B cell (primary cell): ENCODE data around the gene ABCF1. TPM values are rescaled to one million over a fixed set of nuclear protein-coding genes. Genes with fewer than 3 reads are reported as not detected.
"Not testable (repeated sequence)": the region's sequence is repeated elsewhere in the genome, so short reads cannot be mapped to it uniquely, and the experiment has no call there.

Source experiments
- ATAC-seq: fragments of 200-7000 bp; cut with Tn5 transposase; one replicate; pipeline ENCODE4 v1.10.0; 2021; ENCODE audit warnings: low read depth, mild to moderate bottlenecking, moderate number of reproducible peaks, moderate library complexity
- CTCF ChIA-PET: fragments of 350-600 bp; sonication (Branson Sonifier 250); formaldehyde crosslinking; loops from one replicate; lab custom pipeline; 2021; ENCODE audit warnings: antibody characterized with exemption, inconsistent platforms; lab: Charles Lee
- POLR2A ChIA-PET: fragments of 350-600 bp; sonication (Branson Sonifier 250); formaldehyde crosslinking; loops from one replicate; lab custom pipeline; 2021; ENCODE audit warnings: antibody characterized with exemption; lab: Charles Lee
- DNase-seq: peaks from one replicate; pipeline ENCODE4 v3.0.0; 2013
- H2AFZ ChIP-seq: 2 replicates; pipeline ENCODE4 v1.6.1; 2012; ENCODE audit warnings: mild to moderate bottlenecking, low read depth, low read length; ENCODE audit not compliant: insufficient read depth, poor library complexity, severe bottlenecking
- H3K27ac ChIP-seq, 2 donors: 1 replicate in 1 of 2; 2 replicates in 1 of 2; pipeline ENCODE4 v1.5.1; 2012 to 2013; ENCODE audit warnings: low read length in 2 of 2, mild to moderate bottlenecking in 2 of 2, moderate library complexity in 1 of 2
- H3K27me3 ChIP-seq, 4 experiments: fragments of 200-600 bp in 1 of 4; sonication (generic) in 1 of 4; replicated peaks in 1 of 4; 1 replicate in 2 of 4; 2 replicates in 2 of 4; pipeline versions ENCODE4 v1.6.1 to v1.7.0; 2013 to 2016; ENCODE audit warnings: low read length in 3 of 4, mild to moderate bottlenecking in 2 of 4, mixed read lengths in 1 of 4, moderate library complexity in 1 of 4; ENCODE audit not compliant: insufficient read depth in 4 of 4, control insufficient read depth in 3 of 4; ENCODE audit errors: control extremely low read depth in 1 of 4
- H3K36me3 ChIP-seq, 2 experiments: replicated peaks in 1 of 2; 1 replicate in 1 of 2; 2 replicates in 1 of 2; pipeline versions ENCODE4 v1.6.1 to v1.7.1; 2013; ENCODE audit warnings: low read length in 1 of 2; ENCODE audit not compliant: insufficient read depth in 2 of 2, control insufficient read depth in 1 of 2; ENCODE audit errors: control extremely low read depth in 1 of 2, extremely low read depth in 1 of 2
- H3K4me1 ChIP-seq, 2 donors: fragments of 200-600 bp in 1 of 2; sonication (generic) in 1 of 2; 1 replicate in 1 of 2; 2 replicates in 1 of 2; pipeline versions ENCODE4 v1.5.1 to v1.6.1; 2013 to 2017; ENCODE audit warnings: low read length in 2 of 2; ENCODE audit not compliant: control insufficient read depth in 2 of 2, insufficient read depth in 2 of 2
- H3K4me2 ChIP-seq: replicated peaks from 2 replicates; pipeline ENCODE3; 2012; ENCODE audit warnings: mild to moderate bottlenecking, low read depth, low read length; ENCODE audit not compliant: poor library complexity, severe bottlenecking
- H3K4me3 ChIP-seq, 5 experiments: fragments of 200-600 bp in 1 of 5; sonication (generic) in 1 of 5; 1 replicate in 3 of 5; 2 replicates in 2 of 5; pipeline versions ENCODE4 v1.5.1 to v1.7.0; 2011 to 2016; ENCODE audit warnings: low read length in 4 of 5, mild to moderate bottlenecking in 4 of 5, low read depth in 2 of 5, control low read depth in 1 of 5, moderate library complexity in 1 of 5; ENCODE audit not compliant: insufficient read depth in 1 of 5; ENCODE audit errors: control extremely low read depth in 1 of 5, extremely low read depth in 1 of 5
- H3K79me2 ChIP-seq: fragments of 200-600 bp; sonication (generic); one replicate; pipeline ENCODE4 v1.6.0; 2016; ENCODE audit warnings: low read length; ENCODE audit not compliant: control insufficient read depth, insufficient read depth
- H3K9ac ChIP-seq: fragments of 200-600 bp; sonication (generic); 2 replicates; pipeline ENCODE4 v1.6.1; 2017; ENCODE audit warnings: mild to moderate bottlenecking, low read length, moderate library complexity
- H3K9me3 ChIP-seq, 3 donors: one replicate each; pipeline versions ENCODE4 v1.6.1 to v1.7.1; 2013; ENCODE audit warnings: low read length in 2 of 3; ENCODE audit not compliant: control insufficient read depth in 2 of 3, insufficient read depth in 1 of 3; ENCODE audit errors: control extremely low read depth in 1 of 3
- H4K20me1 ChIP-seq: 2 replicates; pipeline ENCODE4 v1.6.0; 2012; ENCODE audit warnings: mild to moderate bottlenecking, low read length; ENCODE audit not compliant: insufficient read depth, control insufficient read depth, poor library complexity, severe bottlenecking
- H3K27ac Mint-ChIP-seq: one replicate; pipeline ENCODE4 v1.8.0; 2021; ENCODE audit warnings: mixed read lengths
- H3K27me3 Mint-ChIP-seq: one replicate; pipeline ENCODE4 v1.8.0; 2021; ENCODE audit warnings: mixed read lengths
- H3K4me1 Mint-ChIP-seq: one replicate; pipeline ENCODE4 v1.8.0; 2021; ENCODE audit warnings: mixed read lengths
- H3K4me3 Mint-ChIP-seq: one replicate; pipeline ENCODE4 v1.8.0; 2021; ENCODE audit warnings: mixed read lengths
- H3K9me3 Mint-ChIP-seq: one replicate; pipeline ENCODE4 v1.8.0; 2022; ENCODE audit warnings: mixed read lengths; ENCODE audit not compliant: insufficient read depth
- EZH2 ChIP-seq: IDR thresholded peaks from 2 replicates; pipeline ENCODE4 v1.6.1; 2012; ENCODE audit warnings: borderline replicate concordance, low read depth, mild to moderate bottlenecking, moderate library complexity, low read length; ENCODE audit not compliant: insufficient read depth, poor library complexity, severe bottlenecking
- WGBS: methylation state at CpG from one replicate; pipeline ENCODE4 v1.1.5; 2013; ENCODE audit warnings: missing lambda C conversion rate; ENCODE audit not compliant: insufficient coverage; 5-methylcytosine and 5-hydroxymethylcytosine counted together
- intact Hi-C: fragments of 100-400 bp; cut with micrococcal nuclease; formaldehyde crosslinking; loops from one replicate; pipeline ENCODE4 v1.10.0; 2022
- polyA minus RNA-seq: library from RNA; depleted of rRNA, polyadenylated mRNA; stranded (reverse); fragments of >200 nt; gene quantifications from 2 replicates; pipeline ENCODE4 v1.2.3, GENCODE V29; 2012
- polyA plus RNA-seq: library from polyadenylated mRNA; depleted of rRNA; stranded (reverse); fragments of >200 nt; gene quantifications from 2 replicates; pipeline ENCODE4 v1.2.3, GENCODE V29; 2012
- total RNA-seq, 2 donors: library from RNA; stranded (reverse); fragments of 120-200 nt in 1 of 2; gene quantifications; 1 replicate in 1 of 2; 2 replicates in 1 of 2; pipeline versions ENCODE4 v1.2.3 to v1.2.4, GENCODE V29; 2013 to 2022
- TF ChIP-seq, protein P1 (sequence below): fragments of 200-600 bp; IDR thresholded peaks from one replicate; pipeline ENCODE4 v1.8.0; 2022; ENCODE audit warnings: antibody characterized with exemption, mild to moderate bottlenecking

The ABCF1 gene
- total RNA-seq, result 60.9 and 63.7 TPM in 2 replicates
- total RNA-seq (2013), result 39.4 TPM
- polyA plus RNA-seq, result 22.8 and 51.0 TPM in 2 replicates
- polyA minus RNA-seq, result 32.2 and 65.4 TPM in 2 replicates

DNA sequence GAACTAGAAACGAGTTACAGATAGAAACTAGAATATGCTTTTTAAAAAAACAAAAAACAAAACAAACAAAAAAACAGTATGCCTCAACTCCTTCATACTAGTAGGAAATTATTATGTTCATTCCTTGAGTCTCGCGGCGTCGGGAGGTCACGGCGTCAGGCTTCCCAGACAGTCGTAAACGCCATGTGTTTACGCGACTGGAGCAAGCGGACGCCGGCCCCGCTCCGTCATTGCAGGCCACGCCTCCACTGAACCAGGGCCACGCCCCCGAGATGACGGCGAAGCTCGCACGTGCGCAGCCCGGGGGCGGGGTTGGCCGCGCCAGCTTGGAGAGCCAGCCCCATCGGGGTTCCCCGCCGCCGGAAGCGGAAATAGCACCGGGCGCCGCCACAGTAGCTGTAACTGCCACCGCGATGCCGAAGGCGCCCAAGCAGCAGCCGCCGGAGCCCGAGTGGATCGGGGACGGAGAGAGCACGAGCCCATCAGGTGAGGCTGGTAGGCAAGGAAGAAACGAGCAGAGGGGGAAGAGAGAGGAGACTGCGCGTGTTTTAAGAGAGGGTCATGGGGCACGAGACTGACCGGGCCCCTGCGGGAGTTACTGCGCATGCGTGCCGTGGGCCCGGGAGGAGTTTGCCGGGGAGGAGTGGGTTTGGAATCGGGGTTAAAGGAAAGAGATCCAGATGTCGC lies at the start of gene ABCF1:
Gene ABCF1, plus strand, starts transcription at position 368 of the 687 bp plus-strand sequence. Its CDS starts 46 bp downstream, at position 414.
- H3K4me3 ChIP-seq, result peak within 1 kb of the TSS; percentile 69 to 93 (median 87)
- H3K27me3 ChIP-seq, result no peaks in the 10 kb centered on the region
- TF ChIP-seq, protein P1, sequence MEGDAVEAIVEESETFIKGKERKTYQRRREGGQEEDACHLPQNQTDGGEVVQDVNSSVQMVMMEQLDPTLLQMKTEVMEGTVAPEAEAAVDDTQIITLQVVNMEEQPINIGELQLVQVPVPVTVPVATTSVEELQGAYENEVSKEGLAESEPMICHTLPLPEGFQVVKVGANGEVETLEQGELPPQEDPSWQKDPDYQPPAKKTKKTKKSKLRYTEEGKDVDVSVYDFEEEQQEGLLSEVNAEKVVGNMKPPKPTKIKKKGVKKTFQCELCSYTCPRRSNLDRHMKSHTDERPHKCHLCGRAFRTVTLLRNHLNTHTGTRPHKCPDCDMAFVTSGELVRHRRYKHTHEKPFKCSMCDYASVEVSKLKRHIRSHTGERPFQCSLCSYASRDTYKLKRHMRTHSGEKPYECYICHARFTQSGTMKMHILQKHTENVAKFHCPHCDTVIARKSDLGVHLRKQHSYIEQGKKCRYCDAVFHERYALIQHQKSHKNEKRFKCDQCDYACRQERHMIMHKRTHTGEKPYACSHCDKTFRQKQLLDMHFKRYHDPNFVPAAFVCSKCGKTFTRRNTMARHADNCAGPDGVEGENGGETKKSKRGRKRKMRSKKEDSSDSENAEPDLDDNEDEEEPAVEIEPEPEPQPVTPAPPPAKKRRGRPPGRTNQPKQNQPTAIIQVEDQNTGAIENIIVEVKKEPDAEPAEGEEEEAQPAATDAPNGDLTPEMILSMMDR, result no peak
- no peak for TF ChIP-seq EZH2
- ATAC-seq (peak; percentile 98), DNase-seq (peak; percentile 99)
- H3K9me3 ChIP-seq, result no peaks in the 10 kb centered on the region
- intact Hi-C loops, result loop anchor here (1.0 to 5.0 kb wide), 9 partner anchors 15 to 171 kb away; partner anchors contain the start of genes DHX16, FLOT1, GNL1 and IER3
- no peaks in the 10 kb centered on the region for H3K27me3 Mint-ChIP-seq
- peak within 1 kb of the TSS; percentile 85 for H2AFZ ChIP-seq
- H3K9ac ChIP-seq, result peak within 1 kb of the TSS; percentile 88
- ChIA-PET CTCF (interaction anchor here (0.6 to 2.7 kb wide), 14 partner anchors 13 to 698 kb away, joined by 3 to 29 read pairs (median 4); no protein-coding TSS in a partner anchor), POLR2A (interaction anchor here (0.6 to 2.3 kb wide), 8 partner anchors 11 to 103 kb away, joined by 3 to 19 read pairs (median 4); partner anchors contain the start of genes GNL1, MRPS18B, PPP1R10 and PRR3)
- peaks cover 25 to 32% of the 10 kb centered on the region in 2 donors for H3K4me1 ChIP-seq
- H3K27ac Mint-ChIP-seq, result peak within 1 kb of the TSS; percentile 93
- H3K4me3 Mint-ChIP-seq, result peak within 1 kb of the TSS; percentile 96
- peaks cover 0 to 4% of the 10 kb centered on the region in 2 experiments for H3K36me3 ChIP-seq
- H3K27ac ChIP-seq, result peak within 1 kb of the TSS; percentile 82 to 92
- H3K79me2 ChIP-seq, result peaks cover 70% of the 10 kb centered on the region
- peaks cover 33% of the 10 kb centered on the region for H4K20me1 ChIP-seq
- no peaks in the 10 kb centered on the region for H3K9me3 Mint-ChIP-seq
- WGBS, result under 1% methylated on average over 58 of the region's 59 CpGs
- H3K4me1 Mint-ChIP-seq, result peaks cover 54% of the 10 kb centered on the region
- H3K4me2 ChIP-seq, result peak within 1 kb of the TSS; percentile 72

DNA sequence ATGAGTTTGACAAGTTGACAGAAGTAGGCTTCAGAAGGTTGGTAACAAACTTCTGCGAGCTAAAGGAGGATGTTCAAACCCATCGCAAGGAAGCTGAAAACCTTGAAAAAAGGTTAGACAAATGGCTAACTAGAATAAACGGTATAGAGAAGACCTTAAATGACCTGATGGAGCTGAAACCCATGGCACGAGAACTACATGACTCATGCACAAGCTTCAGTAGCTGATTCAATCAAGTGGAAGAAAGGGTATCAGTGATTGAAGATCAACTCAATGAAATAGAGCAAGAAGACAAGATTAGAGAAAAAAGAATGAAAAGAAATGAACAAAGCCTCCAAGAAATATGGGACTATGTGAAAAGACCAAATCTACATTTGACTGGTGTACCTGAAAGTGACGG lies 49.3 kb upstream of the ABCF1 start:
- Mint-ChIP-seq H3K27ac (peak overlapping the region; percentile 56), H3K4me1 (peaks cover 69% of the 10 kb centered on the region)
- H3K4me1 ChIP-seq, result peaks cover 8 to 23% of the 10 kb centered on the region in 2 donors
- peaks cover 0 to 26% (median 0%) of the 10 kb centered on the region in 3 donors for H3K9me3 ChIP-seq
- H3K4me2 ChIP-seq, H3K4me3 Mint-ChIP-seq, H3K9ac ChIP-seq, intact Hi-C loops, H2AFZ ChIP-seq, H3K9me3 Mint-ChIP-seq, H3K27me3 Mint-ChIP-seq, H3K27ac ChIP-seq, H3K36me3 ChIP-seq, H3K4me3 ChIP-seq, H4K20me1 ChIP-seq, H3K27me3 ChIP-seq, DNase-seq, ATAC-seq, H3K79me2 ChIP-seq: not testable (repeated sequence)
- 84% methylated on average over 5 of the region's 5 CpGs for WGBS
- CTCF ChIA-PET, result interaction anchor here (0.7 to 2.6 kb wide), 6 partner anchors 9 to 39 kb away, joined by 3 to 11 read pairs (median 4); no protein-coding TSS in a partner anchor
- POLR2A ChIA-PET, result interaction anchor here (0.6 to 3.7 kb wide), 5 partner anchors 9 to 132 kb away, joined by 3 to 12 read pairs (median 4); no protein-coding TSS in a partner anchor

DNA sequence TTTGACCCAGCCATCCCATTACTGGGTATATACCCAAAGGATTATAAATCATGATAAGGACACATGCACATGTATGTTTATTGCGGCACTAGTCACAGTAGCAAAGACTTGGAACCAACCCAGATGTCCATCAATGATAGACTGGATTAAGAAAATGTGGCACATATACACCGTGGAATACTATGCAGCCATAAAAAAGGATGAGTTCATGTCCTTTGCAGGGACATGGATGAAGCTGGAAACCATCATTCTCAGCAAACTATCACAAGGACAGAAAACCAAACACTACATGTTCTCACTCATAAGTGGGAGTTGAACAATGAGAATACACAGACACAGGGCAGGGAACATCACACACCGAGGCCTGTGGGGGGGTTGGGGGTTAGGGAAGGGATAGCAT lies 44.8 kb upstream of the ABCF1 start:
- H3K27me3 Mint-ChIP-seq, H3K36me3 ChIP-seq, H3K9ac ChIP-seq, H3K4me2 ChIP-seq, H3K9me3 Mint-ChIP-seq, H3K9me3 ChIP-seq, ATAC-seq, H3K27ac ChIP-seq, intact Hi-C loops, H4K20me1 ChIP-seq, H2AFZ ChIP-seq, H3K27me3 ChIP-seq, H3K4me3 ChIP-seq, DNase-seq: not testable (repeated sequence)
- Mint-ChIP-seq H3K4me1 (peaks cover 82% of the 10 kb centered on the region), H3K4me3 (peak overlapping the region; percentile 44), H3K27ac (peak overlapping the region; percentile 72)
- peaks cover 10% of the 10 kb centered on the region for H3K79me2 ChIP-seq
- ChIA-PET POLR2A (interaction anchor here (0.6 to 1.8 kb wide), 3 partner anchors 10 to 1061 kb away, joined by 3 to 8 read pairs (median 8); no protein-coding TSS in a partner anchor), CTCF (interaction anchor here (1.6 to 10.8 kb wide), 3 partner anchors 13 to 44 kb away, joined by 5 to 227 read pairs (median 8); no protein-coding TSS in a partner anchor)
- WGBS, result no CpG with 5 or more reads among the region's 3 CpGs
- H3K4me1 ChIP-seq, result peaks cover 31 to 45% of the 10 kb centered on the region in 2 donors
